Skeletal muscle tissue (tissue), 4 donors: ENCODE data around the gene ADAMTS13. TPM values are rescaled to one million over a fixed set of nuclear protein-coding genes. Genes with fewer than 3 reads are reported as not detected.
"Not testable (repeated sequence)": the region's sequence is repeated elsewhere in the genome, so short reads cannot be mapped to it uniquely, and the experiment has no call there.

Source experiments
- H3K27ac ChIP-seq: one replicate; pipeline ENCODE4 v1.7.0; 2013; ENCODE audit warnings: mild to moderate bottlenecking, low read depth, low read length, inconsistent platforms
- H3K27me3 ChIP-seq, 3 donors: one replicate each; pipeline ENCODE4 v1.7.0; 2013; ENCODE audit warnings: low read length in 3 of 3; ENCODE audit not compliant: control insufficient read depth in 3 of 3, insufficient read depth in 3 of 3
- H3K36me3 ChIP-seq, 3 donors: one replicate each; pipeline ENCODE4 v1.7.0; 2013; ENCODE audit warnings: low read length in 3 of 3; ENCODE audit not compliant: control insufficient read depth in 3 of 3, insufficient read depth in 3 of 3
- H3K4me1 ChIP-seq, 3 donors: one replicate each; pipeline ENCODE4 v1.7.0; 2013; ENCODE audit warnings: low read length in 3 of 3, mild to moderate bottlenecking in 3 of 3; ENCODE audit not compliant: control insufficient read depth in 3 of 3, insufficient read depth in 3 of 3
- H3K4me3 ChIP-seq, 3 donors: one replicate each; pipeline ENCODE4 v1.7.0; 2013; ENCODE audit warnings: low read length in 3 of 3
- H3K9ac ChIP-seq, 3 donors: one replicate each; pipeline ENCODE4 v1.7.0; 2013; ENCODE audit warnings: low read length in 3 of 3, mild to moderate bottlenecking in 3 of 3, moderate library complexity in 2 of 3, low read depth in 1 of 3
- H3K9me3 ChIP-seq, 3 donors: one replicate each; pipeline ENCODE4 v1.7.0; 2013; ENCODE audit warnings: low read length in 3 of 3; ENCODE audit not compliant: control insufficient read depth in 3 of 3
- total RNA-seq: library from RNA; depleted of rRNA; stranded (reverse); fragments of >200 nt; gene quantifications from one replicate; pipeline ENCODE4 v1.2.3, GENCODE V29; 2014
- donor health status: Osteomylitis.

The ADAMTS13 gene
- total RNA-seq, 1 donor from 2014 or later: 1.6 TPM

DNA sequence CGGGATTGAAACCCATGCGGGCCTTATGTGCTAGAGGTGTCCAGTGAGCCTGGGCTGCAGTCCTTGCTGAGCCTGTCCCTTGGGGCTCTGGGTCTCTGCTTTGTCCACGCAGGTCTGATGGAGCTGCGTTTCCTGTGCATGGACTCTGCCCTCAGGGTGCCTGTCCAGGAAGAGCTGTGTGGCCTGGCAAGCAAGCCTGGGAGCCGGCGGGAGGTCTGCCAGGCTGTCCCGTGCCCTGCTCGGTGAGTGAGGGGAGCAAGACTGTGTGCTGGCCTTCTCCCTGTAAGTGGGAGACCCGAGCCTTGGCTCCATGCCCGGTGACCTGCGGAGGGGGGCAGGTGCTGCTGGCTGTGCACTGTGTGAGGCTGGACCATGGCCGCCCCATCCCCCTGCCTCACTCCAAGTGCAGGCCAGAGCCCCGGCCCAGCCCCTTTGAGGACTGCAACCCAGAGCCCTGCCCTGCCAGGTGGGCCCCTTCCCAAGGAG lies 26.4 kb downstream of the ADAMTS13 start:
- Histone ChIP-seq H3K4me1 (no peaks in the 10 kb centered on the region), H3K9me3 (no peaks in the 10 kb centered on the region), H3K27me3 (no peaks in the 10 kb centered on the region), H3K27ac (no peak overlapping the region), H3K36me3 (no peaks in the 10 kb centered on the region), H3K9ac (no peak overlapping the region), H3K4me3 (no peak overlapping the region)

DNA sequence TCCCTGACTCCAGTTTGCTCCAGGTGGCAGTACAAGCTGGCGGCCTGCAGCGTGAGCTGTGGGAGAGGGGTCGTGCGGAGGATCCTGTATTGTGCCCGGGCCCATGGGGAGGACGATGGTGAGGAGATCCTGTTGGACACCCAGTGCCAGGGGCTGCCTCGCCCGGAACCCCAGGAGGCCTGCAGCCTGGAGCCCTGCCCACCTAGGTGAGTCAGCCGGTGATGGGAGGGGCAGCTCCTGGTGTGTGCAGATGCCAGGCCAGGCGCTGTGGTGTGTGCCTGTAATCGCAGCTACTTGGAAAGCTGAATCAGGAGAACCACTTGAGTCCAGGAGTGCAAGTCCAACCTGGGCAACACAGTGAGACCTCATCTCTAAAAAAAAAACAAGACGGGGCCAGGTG lies 27.6 kb downstream of the ADAMTS13 start:
- no peaks in the 10 kb centered on the region for H3K9me3 ChIP-seq
- H3K4me1 ChIP-seq: no peaks in the 10 kb centered on the region
- H3K36me3 ChIP-seq: peaks cover 0 to 5% (median 0%) of the 10 kb centered on the region in 3 donors
- H3K4me3 ChIP-seq: no peak overlapping the region
- H3K27me3 ChIP-seq: no peaks in the 10 kb centered on the region
- no peak overlapping the region for H3K9ac ChIP-seq
- no peak overlapping the region for H3K27ac ChIP-seq

DNA sequence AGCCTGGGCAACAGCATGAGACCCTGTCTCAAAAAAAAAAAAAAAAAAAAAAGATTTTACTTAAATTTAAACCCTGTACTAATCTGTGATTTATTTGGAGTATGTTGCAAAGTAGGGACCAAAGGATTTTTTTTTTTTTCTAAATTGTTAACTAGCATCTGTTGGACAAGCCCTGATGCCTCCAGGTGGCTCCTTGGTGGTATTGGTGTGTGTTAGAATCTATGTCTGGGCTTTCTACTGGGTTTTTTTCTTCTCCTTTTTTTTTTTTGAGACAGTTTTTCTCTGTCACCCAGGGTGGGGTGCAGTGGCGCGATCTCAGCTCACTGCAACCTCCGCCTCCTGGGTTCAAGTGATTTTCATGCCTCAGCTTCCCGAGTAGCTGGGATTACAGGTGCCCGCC lies 29.7 kb downstream of the ADAMTS13 start:
- not testable (repeated sequence) for H3K27ac ChIP-seq, H3K4me3 ChIP-seq, H3K4me1 ChIP-seq, H3K9ac ChIP-seq, H3K36me3 ChIP-seq, H3K27me3 ChIP-seq, H3K9me3 ChIP-seq

DNA sequence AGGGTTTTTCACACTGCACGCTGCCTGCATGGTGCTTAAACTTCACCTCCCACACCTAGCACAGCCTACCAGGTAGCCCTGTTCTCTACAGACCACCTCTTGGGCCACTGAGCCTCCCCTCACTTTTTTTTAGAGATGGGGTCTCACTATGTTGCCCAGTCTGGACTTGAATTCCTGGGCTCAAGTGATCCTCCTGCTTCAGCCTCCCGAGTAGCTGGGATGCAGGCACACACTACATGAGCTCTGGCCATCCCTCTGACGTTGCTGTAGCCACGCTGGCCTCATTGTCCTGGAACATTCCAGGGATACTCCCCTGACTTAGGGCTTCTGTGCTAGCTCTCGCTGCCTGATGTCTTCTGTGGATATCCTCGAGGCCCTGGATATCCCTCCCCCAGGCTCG lies 30.4 kb downstream of the ADAMTS13 start:
- no peak overlapping the region for H3K9ac ChIP-seq
- H3K27me3 ChIP-seq: no peaks in the 10 kb centered on the region
- H3K36me3 ChIP-seq: peaks cover 3 to 9% (median 3%) of the 10 kb centered on the region in 3 donors
- no peak overlapping the region for H3K4me3 ChIP-seq
- no peaks in the 10 kb centered on the region for H3K4me1 ChIP-seq
- H3K27ac ChIP-seq: no peak overlapping the region
- no peaks in the 10 kb centered on the region for H3K9me3 ChIP-seq

DNA sequence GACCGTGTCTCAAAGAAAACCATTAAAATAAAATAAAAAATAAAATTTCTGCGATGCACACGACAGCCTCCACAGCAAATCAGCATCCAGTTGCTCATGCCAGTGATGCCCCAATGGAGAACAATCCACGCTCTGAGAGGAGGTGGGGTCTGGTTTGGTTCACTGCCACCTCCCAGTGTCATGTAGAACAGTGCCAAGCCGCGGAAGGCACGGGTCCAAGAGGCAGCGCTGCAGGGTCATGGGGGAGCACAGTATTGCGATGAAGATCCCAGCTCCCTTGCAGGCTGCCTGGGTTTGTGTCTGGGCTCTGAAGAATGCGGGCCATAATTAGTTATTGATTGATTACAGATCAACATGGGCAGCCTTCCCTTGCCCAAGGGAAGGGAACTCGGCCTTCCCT lies 31.5 kb downstream of the ADAMTS13 start:
- Histone ChIP-seq H3K27me3 (no peaks in the 10 kb centered on the region), H3K36me3 (peaks cover 3 to 9% (median 3%) of the 10 kb centered on the region in 3 donors), H3K4me1 (peaks cover under 1 to 3% (median 2%) of the 10 kb centered on the region in 3 donors), H3K4me3 (no peak overlapping the region), H3K9me3 (no peaks in the 10 kb centered on the region), H3K27ac (no peak overlapping the region), H3K9ac (no peak overlapping the region)

DNA sequence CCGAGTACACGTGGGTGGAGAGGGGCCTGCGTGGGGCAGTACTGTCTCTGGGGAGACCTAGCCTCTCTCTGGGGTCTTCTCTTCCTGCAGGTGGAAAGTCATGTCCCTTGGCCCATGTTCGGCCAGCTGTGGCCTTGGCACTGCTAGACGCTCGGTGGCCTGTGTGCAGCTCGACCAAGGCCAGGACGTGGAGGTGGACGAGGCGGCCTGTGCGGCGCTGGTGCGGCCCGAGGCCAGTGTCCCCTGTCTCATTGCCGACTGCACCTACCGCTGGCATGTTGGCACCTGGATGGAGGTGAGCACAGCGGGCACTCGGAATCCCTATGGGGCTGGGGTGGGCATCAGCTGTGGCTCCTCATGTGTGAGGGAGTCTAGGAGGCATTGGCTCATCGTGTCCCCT lies 32.2 kb downstream of the ADAMTS13 start:
- no peaks in the 10 kb centered on the region for H3K27me3 ChIP-seq
- H3K9ac ChIP-seq: no peak overlapping the region
- peaks cover 7 to 10% (median 9%) of the 10 kb centered on the region in 3 donors for H3K4me1 ChIP-seq
- no peak overlapping the region for H3K4me3 ChIP-seq
- H3K27ac ChIP-seq: no peak overlapping the region
- H3K36me3 ChIP-seq: peaks cover 3 to 9% (median 3%) of the 10 kb centered on the region in 3 donors
- H3K9me3 ChIP-seq: no peaks in the 10 kb centered on the region

DNA sequence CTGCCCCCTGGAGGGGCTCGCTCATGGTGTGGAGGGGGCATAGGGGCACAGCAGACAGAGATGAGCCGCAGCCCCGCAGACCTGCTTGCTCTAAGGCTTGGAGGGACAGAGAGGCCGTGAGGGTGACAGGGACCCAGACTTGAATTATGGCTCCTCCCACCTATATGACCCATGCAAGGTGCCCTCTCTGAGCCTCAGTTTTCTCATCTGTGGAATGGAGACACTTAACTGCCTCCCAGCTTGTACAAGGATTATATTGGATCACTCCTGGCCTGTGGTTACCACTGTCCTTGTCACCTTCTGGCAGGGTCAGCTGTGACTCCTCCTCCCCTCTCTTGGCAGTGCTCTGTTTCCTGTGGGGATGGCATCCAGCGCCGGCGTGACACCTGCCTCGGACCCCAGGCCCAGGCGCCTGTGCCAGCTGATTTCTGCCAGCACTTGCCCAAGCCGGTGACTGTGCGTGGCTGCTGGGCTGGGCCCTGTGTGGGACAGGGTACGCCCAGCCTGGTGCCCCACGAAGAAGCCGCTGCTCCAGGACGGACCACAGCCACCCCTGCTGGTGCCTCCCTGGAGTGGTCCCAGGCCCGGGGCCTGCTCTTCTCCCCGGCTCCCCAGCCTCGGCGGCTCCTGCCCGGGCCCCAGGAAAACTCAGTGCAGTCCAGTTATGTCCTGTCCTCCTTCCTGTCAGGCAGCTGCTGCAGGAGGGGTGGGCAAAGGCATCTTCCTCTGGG lies 32.9 kb downstream of the ADAMTS13 start:
- no peaks in the 10 kb centered on the region for H3K9me3 ChIP-seq
- H3K36me3 ChIP-seq: peaks cover 3 to 9% (median 3%) of the 10 kb centered on the region in 3 donors
- H3K27me3 ChIP-seq: no peaks in the 10 kb centered on the region
- H3K4me3 ChIP-seq: no peak overlapping the region
- no peak overlapping the region for H3K9ac ChIP-seq
- peaks cover 8 to 10% (median 10%) of the 10 kb centered on the region in 3 donors for H3K4me1 ChIP-seq
- H3K27ac ChIP-seq: no peak overlapping the region

DNA sequence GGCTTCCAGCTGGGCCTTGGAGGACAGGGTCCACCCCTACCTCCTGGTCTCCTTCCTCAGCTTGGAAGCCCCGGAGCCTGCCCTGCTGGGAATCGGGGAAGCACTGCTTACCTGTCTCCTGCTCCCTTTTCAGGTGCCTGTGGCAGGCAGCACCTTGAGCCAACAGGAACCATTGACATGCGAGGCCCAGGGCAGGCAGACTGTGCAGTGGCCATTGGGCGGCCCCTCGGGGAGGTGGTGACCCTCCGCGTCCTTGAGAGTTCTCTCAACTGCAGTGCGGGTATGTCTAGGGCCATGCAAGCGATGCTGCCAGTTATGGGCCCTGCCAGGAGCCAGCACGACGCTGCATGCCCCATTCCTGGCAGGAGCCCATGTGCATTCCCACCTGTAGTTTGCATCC lies 33.8 kb downstream of the ADAMTS13 start:
- Histone ChIP-seq H3K36me3 (peaks cover 3 to 9% (median 3%) of the 10 kb centered on the region in 3 donors), H3K27me3 (no peaks in the 10 kb centered on the region), H3K27ac (no peak overlapping the region), H3K4me3 (no peak overlapping the region), H3K9ac (no peak overlapping the region), H3K4me1 (peaks cover 14 to 16% (median 16%) of the 10 kb centered on the region in 3 donors), H3K9me3 (no peaks in the 10 kb centered on the region)

DNA sequence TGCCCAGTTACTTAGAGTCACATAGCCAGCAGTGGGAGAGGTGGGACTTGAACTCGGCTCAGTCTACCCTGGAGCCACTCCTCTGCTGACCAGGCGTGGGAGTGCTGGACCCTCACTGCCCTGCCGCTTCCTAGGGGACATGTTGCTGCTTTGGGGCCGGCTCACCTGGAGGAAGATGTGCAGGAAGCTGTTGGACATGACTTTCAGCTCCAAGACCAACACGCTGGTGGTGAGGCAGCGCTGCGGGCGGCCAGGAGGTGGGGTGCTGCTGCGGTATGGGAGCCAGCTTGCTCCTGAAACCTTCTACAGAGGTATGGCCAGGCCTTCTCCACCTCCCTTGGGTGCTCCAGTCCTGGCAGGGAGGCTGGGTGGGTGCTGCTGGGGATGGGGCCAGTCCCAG lies 34.2 kb downstream of the ADAMTS13 start:
- H3K4me1 ChIP-seq: peaks cover 18 to 20% (median 20%) of the 10 kb centered on the region in 3 donors
- H3K9ac ChIP-seq: no peak overlapping the region
- H3K27me3 ChIP-seq: no peaks in the 10 kb centered on the region
- H3K4me3 ChIP-seq: no peak overlapping the region
- H3K27ac ChIP-seq: no peak overlapping the region
- H3K36me3 ChIP-seq: peaks cover 3 to 9% (median 3%) of the 10 kb centered on the region in 3 donors
- H3K9me3 ChIP-seq: no peaks in the 10 kb centered on the region

DNA sequence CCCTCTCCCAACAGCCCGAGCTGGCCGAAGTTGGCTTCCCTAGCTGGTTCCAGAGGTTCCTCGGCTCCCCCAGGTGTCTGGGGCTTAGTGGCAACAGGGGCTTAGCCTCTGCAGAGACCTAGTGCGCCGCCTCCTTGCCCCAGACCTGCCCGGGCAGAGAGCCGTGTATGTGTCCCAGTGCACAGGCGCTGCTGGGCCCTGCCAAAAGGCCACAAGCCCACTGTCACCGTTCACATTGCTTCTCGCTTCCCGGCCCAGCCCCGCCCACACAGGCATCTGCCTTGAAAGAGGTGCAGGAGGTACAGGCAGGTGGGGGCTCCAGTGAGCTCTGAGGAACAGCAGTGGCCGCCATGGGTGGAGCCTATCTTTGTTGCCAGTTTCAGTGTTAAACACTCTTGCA lies 35.1 kb downstream of the ADAMTS13 start:
- no peak overlapping the region for H3K27ac ChIP-seq
- H3K9me3 ChIP-seq: no peaks in the 10 kb centered on the region
- no peak overlapping the region for H3K4me3 ChIP-seq
- no peaks in the 10 kb centered on the region for H3K27me3 ChIP-seq
- peaks cover 25 to 29% (median 27%) of the 10 kb centered on the region in 3 donors for H3K4me1 ChIP-seq
- no peak overlapping the region for H3K9ac ChIP-seq
- peaks cover 3 to 9% (median 3%) of the 10 kb centered on the region in 3 donors for H3K36me3 ChIP-seq
